NCI-H1930 (cell line): Measurements from ENCODE around the gene EIF5A.

Source experiments
- DNase-seq, 2 experiments: peaks; one replicate each; lab custom pipeline; 2025; lab: John Stamatoyannopoulos, UW

Gene EIF5A

GRCh38 chr17:7355573-7355972 lies 48.1 kb downstream of the EIF5A start:
- no peak for DNase-seq

- DNase-seq, result peak; percentile 55 to 74
These were observed 48.7 kb downstream of the EIF5A start for GRCh38 chr17:7356072-7356549.

GRCh38 chr17:7356756-7357155 lies 49.3 kb downstream of the EIF5A start:
- DNase-seq, result no peak

GRCh38 chr17:7357381-7357780 lies 50.0 kb downstream of the EIF5A start:
- DNase-seq, result no peak

GRCh38 chr17:7361906-7362305 lies 54.5 kb downstream of the EIF5A start:
- no peak for DNase-seq
